GM18873 (cell line): Measurements from ENCODE around the gene S100G.

Experiments used
- ATAC-seq: cut with Tn5 transposase; IDR thresholded peaks from one replicate; pipeline ENCODE4 v1.9.1; 2021; ENCODE audit warnings: mild to moderate bottlenecking, moderate library complexity, moderate number of reproducible peaks; ENCODE audit not compliant: unreplicated experiment, low FRiP score

The S100G gene

GRCh38 chrX:16702700-16703599 lies 53.0 kb downstream of the S100G start:
- no peak for ATAC-seq
